Gastrocnemius medialis (tissue), 4 donors: Measurements from ENCODE around the gene ABLIM3.

Experiments used
- POLR2A ChIP-seq, 2 donors: fragments of 450-650 bp; IDR thresholded peaks; one replicate each; pipeline ENCODE4 v1.6.1; 2017; ENCODE audit warnings: antibody characterized with exemption in 2 of 2, mild to moderate bottlenecking in 2 of 2, moderate library complexity in 2 of 2
- TF ChIP-seq, protein P1 (sequence below), 5 experiments: fragments of 450-650 bp in 3 of 5; fragments of 200-600 bp in 2 of 5; sonication (generic) in 2 of 5; IDR thresholded peaks in 4 of 5; conservative IDR thresholded peaks in 1 of 5; 1 replicate in 4 of 5; 2 replicates in 1 of 5; pipeline ENCODE4 v1.5.1; 2016 to 2019; ENCODE audit warnings: antibody characterized with exemption in 5 of 5, mild to moderate bottlenecking in 3 of 5, moderate library complexity in 3 of 5

- TF ChIP-seq POLR2A (IDR thresholded peaks at IDR 0.05) = no peak
- TF ChIP-seq, protein P1, sequence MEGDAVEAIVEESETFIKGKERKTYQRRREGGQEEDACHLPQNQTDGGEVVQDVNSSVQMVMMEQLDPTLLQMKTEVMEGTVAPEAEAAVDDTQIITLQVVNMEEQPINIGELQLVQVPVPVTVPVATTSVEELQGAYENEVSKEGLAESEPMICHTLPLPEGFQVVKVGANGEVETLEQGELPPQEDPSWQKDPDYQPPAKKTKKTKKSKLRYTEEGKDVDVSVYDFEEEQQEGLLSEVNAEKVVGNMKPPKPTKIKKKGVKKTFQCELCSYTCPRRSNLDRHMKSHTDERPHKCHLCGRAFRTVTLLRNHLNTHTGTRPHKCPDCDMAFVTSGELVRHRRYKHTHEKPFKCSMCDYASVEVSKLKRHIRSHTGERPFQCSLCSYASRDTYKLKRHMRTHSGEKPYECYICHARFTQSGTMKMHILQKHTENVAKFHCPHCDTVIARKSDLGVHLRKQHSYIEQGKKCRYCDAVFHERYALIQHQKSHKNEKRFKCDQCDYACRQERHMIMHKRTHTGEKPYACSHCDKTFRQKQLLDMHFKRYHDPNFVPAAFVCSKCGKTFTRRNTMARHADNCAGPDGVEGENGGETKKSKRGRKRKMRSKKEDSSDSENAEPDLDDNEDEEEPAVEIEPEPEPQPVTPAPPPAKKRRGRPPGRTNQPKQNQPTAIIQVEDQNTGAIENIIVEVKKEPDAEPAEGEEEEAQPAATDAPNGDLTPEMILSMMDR (IDR thresholded peaks at IDR 0.05 in 4 of 5, conservative IDR thresholded peaks at IDR 0.05 in 1 of 5) = no peak
These were observed 94.5 kb downstream of the ABLIM3 start for GRCh38 chr5:149235841-149236240.
